Measurements from ENCODE around the gene SERPINA3. TPM values are rescaled to one million over a fixed set of nuclear protein-coding genes. Genes with fewer than 3 reads are reported as not detected.

SERPINA3 gene
- total RNA-seq, 4 donors from 2014 or later, result 31.0 to 91.4 (median 73.2) TPM

DNA sequence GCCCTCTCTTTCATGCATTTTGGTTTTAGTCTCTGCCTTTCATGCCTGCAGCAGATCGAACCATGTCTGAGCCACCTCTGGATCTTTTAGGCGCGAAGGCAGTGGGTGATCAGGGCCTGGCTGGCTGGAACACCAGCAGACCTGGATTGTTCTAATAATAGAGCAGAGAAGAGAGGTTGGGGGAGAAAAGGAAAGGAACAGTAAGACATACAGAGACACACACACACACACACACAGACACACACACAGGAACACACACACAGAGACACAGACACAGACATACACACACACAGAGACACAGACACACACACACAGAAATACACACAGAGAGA, 38.2 kb downstream of the SERPINA3 start:
- 90% methylated on average over 3 of the region's 3 CpGs for WGBS
- peak in 1 of 2 donors; percentile 37 for DNase-seq (ENCODE audit: low spot score in 2 of 2)

DNA sequence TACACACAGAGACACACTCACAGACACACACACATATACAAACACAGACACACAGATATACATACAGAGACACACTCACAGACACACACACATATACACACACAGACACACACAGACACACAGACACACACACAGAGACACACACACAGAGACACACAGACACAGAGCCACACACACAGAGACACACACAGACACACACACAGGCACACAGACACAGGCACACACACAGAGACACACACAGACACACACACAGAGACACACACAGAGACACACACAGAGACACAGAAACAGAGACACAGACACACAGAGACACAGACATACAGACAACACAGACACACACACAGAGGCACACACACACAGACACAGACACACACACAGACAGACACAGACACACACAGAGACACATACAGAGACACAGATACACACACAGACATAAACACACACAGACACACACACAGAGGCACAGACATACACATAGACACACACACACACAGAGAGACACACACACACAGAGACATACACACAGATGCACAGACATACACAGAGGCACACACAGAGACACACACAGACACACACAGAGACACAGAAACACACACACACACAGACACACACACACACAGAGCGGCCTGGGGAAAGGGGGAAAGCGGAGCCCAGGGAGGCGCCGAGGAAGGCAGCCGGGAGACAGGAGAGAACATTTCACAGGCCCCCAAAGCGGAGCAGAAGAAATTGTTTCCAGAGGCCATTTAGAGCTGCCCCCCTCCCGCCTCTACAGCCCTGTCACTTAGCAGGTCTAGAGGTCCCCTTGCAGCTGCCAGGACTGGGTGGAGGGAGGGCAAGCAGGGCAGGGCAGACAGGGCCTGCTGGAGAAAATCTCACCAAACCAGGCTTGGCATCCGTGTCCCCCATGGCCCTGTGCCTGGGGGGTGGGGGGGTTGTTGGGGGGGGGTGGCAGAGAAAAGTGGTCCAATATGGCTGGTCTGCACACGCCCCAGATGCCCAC, 38.9 kb downstream of the SERPINA3 start:
- 78% methylated on average over 9 of the region's 9 CpGs for WGBS
- Histone ChIP-seq H3K27me3 (no peaks in the 10 kb centered on the region), H3K4me1 (no peaks in the 10 kb centered on the region), H3K27ac (no peak overlapping the region), H3K36me3 (no peaks in the 10 kb centered on the region), H3K9me3 (no peaks in the 10 kb centered on the region), H3K4me3 (no peak overlapping the region)
- TF ChIP-seq, protein P1, sequence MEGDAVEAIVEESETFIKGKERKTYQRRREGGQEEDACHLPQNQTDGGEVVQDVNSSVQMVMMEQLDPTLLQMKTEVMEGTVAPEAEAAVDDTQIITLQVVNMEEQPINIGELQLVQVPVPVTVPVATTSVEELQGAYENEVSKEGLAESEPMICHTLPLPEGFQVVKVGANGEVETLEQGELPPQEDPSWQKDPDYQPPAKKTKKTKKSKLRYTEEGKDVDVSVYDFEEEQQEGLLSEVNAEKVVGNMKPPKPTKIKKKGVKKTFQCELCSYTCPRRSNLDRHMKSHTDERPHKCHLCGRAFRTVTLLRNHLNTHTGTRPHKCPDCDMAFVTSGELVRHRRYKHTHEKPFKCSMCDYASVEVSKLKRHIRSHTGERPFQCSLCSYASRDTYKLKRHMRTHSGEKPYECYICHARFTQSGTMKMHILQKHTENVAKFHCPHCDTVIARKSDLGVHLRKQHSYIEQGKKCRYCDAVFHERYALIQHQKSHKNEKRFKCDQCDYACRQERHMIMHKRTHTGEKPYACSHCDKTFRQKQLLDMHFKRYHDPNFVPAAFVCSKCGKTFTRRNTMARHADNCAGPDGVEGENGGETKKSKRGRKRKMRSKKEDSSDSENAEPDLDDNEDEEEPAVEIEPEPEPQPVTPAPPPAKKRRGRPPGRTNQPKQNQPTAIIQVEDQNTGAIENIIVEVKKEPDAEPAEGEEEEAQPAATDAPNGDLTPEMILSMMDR (IDR thresholded peaks at IDR 0.05), result no peak
- TF ChIP-seq EP300 (IDR thresholded peaks at IDR 0.05) (no peak), POLR2AphosphoS5 (IDR thresholded peaks at IDR 0.05) (no peak)
- peak in 1 of 2 donors; percentile 35 for DNase-seq (ENCODE audit: low spot score in 2 of 2)

More for the DNA sequence above, 38.2 kb downstream of the SERPINA3 start:
- Histone ChIP-seq H3K27me3 (no peaks in the 10 kb centered on the region), H3K36me3 (no peaks in the 10 kb centered on the region), H3K4me1 (no peaks in the 10 kb centered on the region), H3K9me3 (no peaks in the 10 kb centered on the region), H3K27ac (no peak overlapping the region), H3K4me3 (no peak overlapping the region)
- no peak for TF ChIP-seq POLR2AphosphoS5 (IDR thresholded peaks at IDR 0.05)
- TF ChIP-seq, protein P1 (IDR thresholded peaks at IDR 0.05), result no peak
- no peak for TF ChIP-seq EP300 (IDR thresholded peaks at IDR 0.05)
- no peak for TF ChIP-seq POLR2A (IDR thresholded peaks at IDR 0.05)

DNA sequence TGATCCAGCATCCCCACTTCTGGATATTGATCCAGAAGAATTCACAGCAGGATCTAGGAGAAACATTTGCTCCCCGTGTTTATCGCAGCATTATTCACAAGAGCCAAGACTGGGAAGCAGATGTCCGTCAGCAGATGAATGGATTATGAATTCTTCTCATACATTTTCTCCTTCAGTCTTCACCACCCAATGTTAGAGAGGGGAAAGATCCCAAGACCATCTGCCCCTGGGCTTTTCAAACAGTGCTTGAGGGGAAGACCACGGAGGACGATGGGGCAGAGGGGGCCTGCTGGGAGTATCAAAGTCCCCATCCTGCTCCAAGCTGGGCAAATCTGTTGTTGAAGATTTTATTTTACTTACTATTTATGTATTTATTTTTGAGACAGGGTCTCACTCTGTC, 41.1 kb downstream of the SERPINA3 start:
- Histone ChIP-seq H3K27ac (no peak overlapping the region), H3K36me3 (no peaks in the 10 kb centered on the region), H3K4me1 (no peaks in the 10 kb centered on the region), H3K4me3 (no peak overlapping the region), H3K27me3 (no peaks in the 10 kb centered on the region), H3K9me3 (no peaks in the 10 kb centered on the region)
- no peak for TF ChIP-seq POLR2A (IDR thresholded peaks at IDR 0.05)
- no peak for TF ChIP-seq POLR2AphosphoS5 (IDR thresholded peaks at IDR 0.05)
- no peak for TF ChIP-seq EP300 (IDR thresholded peaks at IDR 0.05)
- TF ChIP-seq, protein P1 (IDR thresholded peaks at IDR 0.05), result no peak
- 82% methylated on average over 5 of the region's 5 CpGs for WGBS
- peak in 1 of 2 donors; percentile 35 for DNase-seq (ENCODE audit: low spot score in 2 of 2)

DNA sequence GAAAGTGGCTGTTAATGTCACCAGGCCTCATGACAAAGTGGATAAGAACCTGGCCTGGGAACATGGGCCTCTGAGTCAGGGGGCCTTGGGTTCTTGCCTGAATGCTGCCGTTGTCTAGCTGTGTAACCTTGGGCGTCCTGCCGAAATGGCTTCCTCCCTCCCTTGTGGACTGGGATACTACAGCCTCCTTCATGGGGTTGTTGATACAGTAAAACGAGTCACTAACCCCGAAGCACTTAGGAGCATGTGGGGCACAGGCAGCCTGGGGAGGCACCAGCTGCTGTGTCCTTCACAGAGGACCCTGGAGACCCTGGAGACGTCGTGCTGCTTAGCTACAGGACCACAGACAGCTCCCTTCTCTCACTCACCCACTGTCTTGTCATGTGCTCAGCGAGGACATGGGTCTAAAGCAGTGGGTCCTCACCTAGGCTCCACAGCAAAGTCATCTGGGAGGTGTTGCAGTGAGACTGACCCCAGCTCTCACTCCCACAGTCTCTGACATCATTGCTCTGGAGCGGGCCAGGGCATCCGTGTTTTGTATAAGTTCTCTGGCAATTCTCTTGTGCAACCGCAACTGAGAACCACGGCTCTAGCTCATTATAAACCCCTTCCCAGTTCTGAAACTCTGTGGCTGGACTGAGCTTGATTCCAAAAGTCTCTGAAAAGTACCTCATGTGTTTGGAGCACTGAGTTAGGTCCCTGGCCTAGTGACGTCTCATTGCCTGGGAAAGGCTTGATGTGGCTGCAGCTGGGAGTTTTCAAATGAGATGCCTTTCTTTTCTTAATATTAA, 42.1 kb downstream of the SERPINA3 start:
- Histone ChIP-seq H3K4me1 (no peaks in the 10 kb centered on the region), H3K4me3 (no peak overlapping the region), H3K27me3 (no peaks in the 10 kb centered on the region), H3K36me3 (no peaks in the 10 kb centered on the region), H3K27ac (no peak overlapping the region), H3K9me3 (no peaks in the 10 kb centered on the region)
- peak in 1 of 2 donors; percentile 70 for DNase-seq (ENCODE audit: low spot score in 2 of 2)
- 62% methylated on average over 8 of the region's 13 CpGs for WGBS
- no peak for TF ChIP-seq POLR2A (IDR thresholded peaks at IDR 0.05)
- no peak for TF ChIP-seq EP300 (IDR thresholded peaks at IDR 0.05)
- TF ChIP-seq POLR2AphosphoS5 (IDR thresholded peaks at IDR 0.05), result no peak
- TF ChIP-seq, protein P1 (IDR thresholded peaks at IDR 0.05), result no peak

All from suprapubic skin (tissue), 4 donors.